Lower lobe of right lung (tissue), 2 donors: Measurements from ENCODE around the gene DTD1. TPM values are rescaled to one million over a fixed set of nuclear protein-coding genes. Genes with fewer than 3 reads are reported as not detected.

ENCODE experiments used
- ATAC-seq, 2 donors: fragments of 200-7000 bp; cut with Tn5 transposase; one replicate each; pipeline ENCODE4 v1.9.1; 2020 to 2022; ENCODE audit warnings: mild to moderate bottlenecking in 2 of 2, moderate library complexity in 2 of 2
- DNase-seq: peaks from one replicate; pipeline ENCODE4 v3.0.0-alpha.2; 2020
- H3K27ac ChIP-seq: fragments of 200-600 bp; one replicate; pipeline ENCODE4 v1.8.0; 2022
- H3K27me3 ChIP-seq: fragments of 200-600 bp; one replicate; pipeline ENCODE4 v1.8.0; 2022; ENCODE audit warnings: low read depth
- H3K36me3 ChIP-seq: fragments of 200-600 bp; one replicate; pipeline ENCODE4 v1.8.0; 2022; ENCODE audit warnings: mild to moderate bottlenecking
- H3K4me1 ChIP-seq: fragments of 200-600 bp; one replicate; pipeline ENCODE4 v1.8.0; 2022
- H3K4me3 ChIP-seq: fragments of 200-600 bp; one replicate; pipeline ENCODE4 v1.8.0; 2022; ENCODE audit warnings: mild to moderate bottlenecking
- H3K9me3 ChIP-seq: fragments of 200-600 bp; one replicate; pipeline ENCODE4 v1.8.0; 2022
- CTCF ChIP-seq: fragments of 200-600 bp; IDR thresholded peaks from one replicate; pipeline ENCODE4 v1.8.0; 2022; ENCODE audit warnings: antibody characterized with exemption, mild to moderate bottlenecking
- intact Hi-C: fragments of 100-400 bp; cut with DNase I; formaldehyde crosslinking; loops from one replicate; pipeline ENCODE4 v1.11.0; 2022
- total RNA-seq: library from RNA; stranded (reverse); fragmentation: NEBNext Ultra II Directional; extraction: Animal tissue kit (Norgen Biotek cat#: 25700); gene quantifications from one replicate; pipeline ENCODE4 v1.2.1, GENCODE V29; 2021
- donor health status: DM: no; HTN: yes; CAD: no; lungs with severe emphysema.

The DTD1 gene
- total RNA-seq, 1 donor from 2014 or later: 15.7 TPM

DNA sequence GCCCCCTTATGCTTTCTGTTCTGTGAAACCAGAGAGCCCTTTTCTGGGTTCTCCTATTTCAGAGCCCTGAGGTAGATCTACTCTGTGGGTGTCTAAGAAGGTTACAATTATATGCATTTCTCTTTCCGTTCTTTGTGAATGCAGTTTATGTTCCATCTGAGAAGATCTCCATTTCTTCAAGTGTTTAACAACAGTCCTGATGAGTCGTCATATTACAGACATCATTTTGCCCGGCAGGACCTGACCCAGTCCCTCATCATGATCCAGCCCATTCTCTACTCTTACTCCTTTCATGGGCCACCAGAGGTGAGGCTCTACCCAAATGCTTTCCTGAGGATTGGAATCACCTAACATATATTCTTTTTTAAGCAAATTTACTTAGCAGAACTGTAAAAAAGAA is 39.4 kb upstream of the DTD1 start:
- no peaks in the 10 kb centered on the region for H3K27me3 ChIP-seq
- H3K9me3 ChIP-seq: no peaks in the 10 kb centered on the region
- no peak for TF ChIP-seq CTCF
- peaks cover 100% of the 10 kb centered on the region for H3K36me3 ChIP-seq
- no peaks in the 10 kb centered on the region for H3K4me1 ChIP-seq
- DNase-seq (no peak), ATAC-seq (no peak)
- H3K4me3 ChIP-seq: no peak overlapping the region
- intact Hi-C loops: no loop called here
- no peak overlapping the region for H3K27ac ChIP-seq

DNA sequence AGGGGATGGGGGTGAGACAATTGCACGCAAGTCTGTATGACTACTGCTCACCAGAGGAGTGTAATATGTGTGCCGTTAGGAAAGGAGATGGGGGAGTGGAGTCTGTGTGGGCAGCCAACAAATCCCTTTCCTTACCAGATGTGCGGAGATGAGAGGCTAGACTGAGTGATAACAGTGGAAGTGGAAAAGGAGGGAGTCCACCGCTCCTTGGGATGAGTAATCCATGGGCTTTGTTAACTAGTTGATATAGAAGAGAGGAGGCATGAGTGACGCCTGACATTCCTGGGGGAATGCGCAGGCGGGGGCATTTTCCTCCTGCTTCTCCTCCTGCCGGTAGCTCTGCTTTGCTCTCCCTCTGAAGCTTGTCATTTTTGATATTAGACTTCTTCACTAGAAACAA is 34.1 kb upstream of the DTD1 start:
- Histone ChIP-seq H3K36me3 (peaks cover 100% of the 10 kb centered on the region), H3K4me3 (no peak overlapping the region), H3K9me3 (no peaks in the 10 kb centered on the region), H3K27me3 (no peaks in the 10 kb centered on the region), H3K27ac (no peak overlapping the region), H3K4me1 (no peaks in the 10 kb centered on the region)
- DNase-seq (no peak), ATAC-seq (no peak)
- intact Hi-C loops: no loop called here
- no peak for TF ChIP-seq CTCF

DNA sequence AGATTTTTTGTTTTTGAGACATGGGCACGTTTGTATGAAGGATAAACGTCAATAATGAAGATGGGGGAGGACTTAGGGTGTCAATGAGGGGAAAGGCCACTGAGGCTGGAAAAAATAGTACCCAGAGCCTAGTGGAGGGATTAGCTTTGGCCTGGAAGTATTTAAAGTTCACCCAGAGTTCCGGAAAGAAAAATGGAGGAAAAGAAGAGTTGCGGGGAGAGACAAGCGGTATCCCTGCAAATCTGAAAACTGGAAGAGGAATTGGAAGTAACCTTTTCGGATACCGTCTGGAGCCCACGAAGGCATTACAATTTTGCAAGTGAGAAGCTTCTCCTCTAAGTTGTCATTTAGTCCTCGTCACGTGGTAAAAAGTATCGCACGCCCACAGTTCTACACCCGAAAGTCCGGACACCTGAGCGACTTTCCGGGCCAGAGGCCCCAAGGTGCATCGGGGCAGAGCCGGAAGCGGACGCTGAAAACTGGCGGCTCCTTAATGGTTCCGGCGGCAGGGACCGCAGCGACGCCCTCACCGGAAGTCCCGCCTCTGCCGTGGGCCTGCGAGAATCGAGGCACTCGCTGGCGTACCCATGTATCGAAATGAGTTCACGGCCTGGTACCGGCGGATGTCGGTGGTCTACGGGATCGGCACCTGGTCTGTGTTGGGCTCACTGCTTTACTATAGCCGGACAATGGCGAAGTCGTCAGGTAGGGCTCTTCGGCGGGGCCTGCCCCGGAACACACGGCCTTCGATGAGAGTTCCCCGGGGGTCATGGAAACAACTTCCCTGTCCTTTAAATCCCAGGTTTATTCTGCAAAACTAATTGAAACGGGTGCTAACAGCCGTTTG is 20.7 kb upstream of the DTD1 start, which contains the start of gene SMIM26:
TSS of gene SMIM26 (plus strand) at position 541 of the 847 bp plus-strand sequence. CDS start at position 588, 47 bp downstream.
- Histone ChIP-seq H3K4me1 (peaks cover 15% of the 10 kb centered on the region), H3K27me3 (no peaks in the 10 kb centered on the region), H3K36me3 (peaks cover 34% of the 10 kb centered on the region), H3K4me3 (peak within 1 kb of the TSS; percentile 83), H3K9me3 (no peaks in the 10 kb centered on the region), H3K27ac (peak within 1 kb of the TSS; percentile 90)
- DNase-seq: peak; percentile 96
- TF ChIP-seq CTCF: no peak
- peak; percentile 99 to 100 for ATAC-seq
- intact Hi-C loops: no loop called here

GRCh38 chr20:18567739-18568091 is 20.1 kb upstream of the DTD1 start:
- no peak for TF ChIP-seq CTCF
- Histone ChIP-seq H3K4me1 (peaks cover 15% of the 10 kb centered on the region), H3K27ac (peak overlapping the region; percentile 90), H3K4me3 (peak overlapping the region; percentile 83), H3K9me3 (no peaks in the 10 kb centered on the region), H3K27me3 (no peaks in the 10 kb centered on the region), H3K36me3 (peaks cover 28% of the 10 kb centered on the region)
- intact Hi-C loops: no loop called here
- ATAC-seq: peak; percentile 37 to 52
- no peak for DNase-seq

DNA sequence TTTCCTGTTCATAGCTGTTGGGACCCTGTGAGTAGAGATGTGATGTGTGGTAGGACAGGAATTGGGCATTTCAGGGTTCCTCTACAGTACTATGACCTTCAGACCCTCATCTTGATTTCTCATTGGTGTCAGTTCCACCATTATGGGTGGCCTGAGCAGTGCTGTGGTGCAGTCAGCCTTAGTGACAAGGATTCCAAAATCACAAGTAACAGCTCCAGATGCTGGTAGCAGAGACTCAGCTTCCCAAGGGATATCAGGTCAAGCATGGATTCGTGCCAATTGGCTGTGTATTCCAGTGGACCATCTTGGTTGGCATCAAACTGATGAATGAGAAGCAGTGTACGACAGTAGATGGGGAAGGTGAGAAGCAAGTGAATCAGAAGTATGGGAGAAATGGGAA is 16.8 kb upstream of the DTD1 start:
- ATAC-seq (no peak), DNase-seq (no peak)
- no peak for TF ChIP-seq CTCF
- peaks cover 26% of the 10 kb centered on the region for H3K36me3 ChIP-seq
- intact Hi-C loops: no loop called here
- no peaks in the 10 kb centered on the region for H3K9me3 ChIP-seq
- H3K27ac ChIP-seq: no peak overlapping the region
- H3K4me3 ChIP-seq: no peak overlapping the region
- no peaks in the 10 kb centered on the region for H3K27me3 ChIP-seq
- peaks cover 15% of the 10 kb centered on the region for H3K4me1 ChIP-seq
